ENCODE data around the gene CLINT1.
A peak's percentile ranks its signal among the peaks of the same experiment; 100 is the strongest.

Gene CLINT1

DNA sequence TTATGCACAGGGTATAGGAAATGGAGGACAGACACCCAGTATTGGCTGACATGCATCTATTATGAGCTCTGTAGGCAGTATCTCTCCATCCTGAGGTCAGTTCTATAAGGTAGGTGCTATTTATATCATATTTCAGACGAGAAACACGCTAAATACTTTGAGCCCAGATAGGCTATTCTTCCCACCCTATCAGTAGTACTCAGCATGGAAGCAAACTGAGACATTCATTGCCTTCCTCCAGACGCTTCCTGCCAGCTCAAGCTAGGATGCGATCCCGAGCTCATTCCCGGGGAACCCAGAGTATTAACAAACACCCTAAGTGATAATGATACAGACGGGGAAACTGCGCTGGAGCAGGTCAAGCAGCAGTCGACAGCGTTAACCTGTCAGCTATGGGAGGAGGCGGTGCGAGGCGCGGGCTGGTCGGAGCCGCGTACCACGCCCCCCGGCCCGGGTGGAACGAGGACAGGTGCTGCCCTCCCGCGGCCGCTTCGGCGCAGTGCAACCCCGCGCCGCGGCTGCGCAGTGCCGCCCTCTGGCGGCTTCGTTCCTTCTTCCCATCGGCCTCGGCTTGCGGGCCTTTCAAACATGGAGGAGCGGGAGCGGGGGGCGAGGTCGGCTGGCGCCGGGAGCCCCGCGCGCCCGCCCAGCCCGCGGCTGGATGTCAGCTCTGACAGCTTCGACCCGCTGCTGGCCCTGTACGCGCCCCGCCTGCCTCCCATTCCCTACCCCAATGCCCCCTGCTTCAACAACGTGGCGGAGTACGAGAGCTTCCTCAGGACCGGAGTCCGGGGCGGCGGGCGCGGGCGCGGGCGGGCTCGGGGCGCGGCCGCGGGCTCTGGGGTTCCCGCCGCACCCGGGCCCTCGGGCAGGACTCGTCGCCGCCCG, 115.5 kb downstream of the CLINT1 start, which contains the start of gene LSM11:
Gene LSM11, plus strand, starts transcription at position 550 of the 888 bp plus-strand sequence. Its CDS starts 39 bp downstream, at position 589.
- DNase-seq, result peak; percentile 66 to 95 (median 88)
- intact Hi-C loops (cut with DNase I), result loop anchor here (10.0 kb wide), 1 partner anchor 489 kb away; no protein-coding TSS in a partner anchor

DNA sequence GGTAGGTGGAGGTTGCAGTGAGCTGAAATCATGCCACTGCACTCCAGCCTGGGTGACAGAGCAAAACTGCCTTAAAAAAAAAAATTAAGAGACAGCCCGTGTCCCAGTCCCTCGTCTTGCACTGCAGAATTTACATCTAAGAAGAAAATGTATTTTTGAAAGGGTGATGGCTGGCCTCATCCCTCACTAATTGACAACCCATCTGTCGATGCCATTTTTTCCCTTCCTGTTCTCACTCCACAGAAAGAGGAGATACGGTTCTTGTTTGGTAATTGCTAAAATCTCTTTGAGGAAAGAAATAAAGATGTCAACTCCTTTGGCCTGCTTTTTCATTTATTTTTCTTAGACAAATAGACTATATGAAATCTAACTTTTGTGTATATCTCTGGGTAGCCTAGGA, 117.8 kb downstream of the CLINT1 start:
- intact Hi-C loops (cut with DNase I), result loop anchor here (10.0 kb wide), 1 partner anchor 486 kb away; no protein-coding TSS in a partner anchor
- DNase-seq, result no peak

DNA sequence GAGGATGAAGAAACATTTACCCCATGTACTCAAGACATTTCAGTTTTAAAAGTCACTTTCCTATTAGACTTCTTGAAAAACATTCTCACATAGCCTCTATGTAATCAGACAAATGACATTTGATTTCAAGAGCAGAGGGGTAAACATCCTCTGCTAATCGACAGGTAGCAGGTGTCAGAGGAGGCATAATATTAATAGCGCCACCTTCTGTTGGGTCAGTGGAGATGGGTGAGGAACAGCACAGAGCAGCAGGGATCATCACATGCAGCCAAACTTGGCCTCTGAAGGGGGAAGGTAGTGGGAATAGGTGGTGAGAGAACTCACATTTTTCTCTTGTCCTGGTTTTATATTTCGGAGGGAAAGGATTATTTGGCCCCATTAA, 118.7 kb downstream of the CLINT1 start:
- intact Hi-C loops (cut with DNase I), result loop anchor here (10.0 kb wide), 1 partner anchor 485 kb away; no protein-coding TSS in a partner anchor
- no peak for DNase-seq

DNA sequence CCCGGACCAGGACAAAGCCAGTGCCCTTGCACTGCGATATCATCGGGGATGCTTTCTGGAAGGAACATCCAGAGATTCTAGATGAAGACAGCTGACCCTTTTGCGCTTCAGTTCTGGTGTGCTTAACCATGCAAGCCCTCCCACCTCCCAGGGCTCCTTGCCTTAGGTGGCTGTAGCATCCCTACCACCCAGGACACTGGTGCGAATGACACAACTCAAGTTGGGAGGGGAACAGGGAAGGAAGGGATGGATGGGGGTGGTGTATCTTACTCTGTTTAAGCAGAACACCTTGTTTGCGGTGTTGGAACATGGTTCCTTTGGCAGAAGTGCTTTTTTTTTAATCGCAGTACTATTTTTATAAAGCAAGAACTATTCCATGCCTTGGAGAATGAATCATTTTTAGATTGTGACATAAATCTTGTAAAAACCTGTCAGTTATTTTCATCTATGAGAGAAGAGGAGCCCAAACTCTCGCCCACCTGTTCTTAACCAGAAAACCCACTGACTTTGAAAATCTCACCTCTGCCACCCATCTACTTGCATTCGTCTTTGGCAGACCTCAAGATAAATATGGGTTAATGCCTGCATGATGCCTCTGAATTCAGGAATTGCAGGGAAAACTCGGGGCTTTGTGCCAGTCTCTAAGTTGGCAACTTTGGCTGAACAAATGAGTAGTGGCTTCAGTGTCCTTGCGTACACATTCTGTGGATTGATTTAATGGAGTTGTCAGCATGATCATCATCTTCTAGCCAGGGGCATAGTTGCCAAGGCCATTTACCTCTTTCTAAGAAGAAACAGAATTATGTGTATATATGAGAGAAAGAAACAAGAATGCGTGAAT, 119.3 kb downstream of the CLINT1 start:
- intact Hi-C loops (cut with DNase I), result loop anchor here (10.0 kb wide), 1 partner anchor 485 kb away; no protein-coding TSS in a partner anchor
- peak in 13 of 42 donors; percentile 6 to 65 (median 36) for DNase-seq

DNA sequence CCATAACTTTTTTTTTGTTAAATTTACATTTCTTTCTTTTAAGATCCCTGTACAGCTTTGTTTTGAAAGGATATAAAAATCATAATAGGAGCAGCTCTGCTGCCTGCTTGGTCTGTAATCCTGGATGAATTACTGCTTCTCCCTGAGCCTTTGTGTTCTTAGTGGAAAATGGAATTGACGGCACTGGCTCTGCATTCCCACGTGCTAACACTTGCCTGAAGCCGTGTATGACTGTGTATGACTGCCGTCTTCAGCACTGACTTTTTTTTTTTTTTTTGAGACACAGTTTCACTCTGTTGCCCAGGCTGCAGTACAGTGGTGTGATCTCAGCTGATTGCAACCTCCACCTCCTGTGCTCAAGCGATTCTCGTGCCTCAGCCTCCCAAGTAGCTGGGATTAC, 123.0 kb downstream of the CLINT1 start:
- DNase-seq, result no peak
- intact Hi-C loops (cut with DNase I), result no loop called here
